Lung (tissue), 16 donors: Measurements from ENCODE around the gene CST7. TPM values are rescaled to one million over a fixed set of nuclear protein-coding genes. Genes with fewer than 3 reads are reported as not detected.

Experiments
- ATAC-seq: fragments of 200-7000 bp; cut with Tn5 transposase; one replicate; pipeline ENCODE4 v1.9.1; 2020; ENCODE audit warnings: moderate number of reproducible peaks; ENCODE audit not compliant: insufficient read depth, low FRiP score
- DNase-seq, 3 donors: peaks; one replicate each; pipeline ENCODE4 v3.0.0-alpha.2; 2013 to 2017
- H3K27ac ChIP-seq, 2 donors: one replicate each; pipeline ENCODE4 v1.5.1; 2013; ENCODE audit warnings: mild to moderate bottlenecking in 2 of 2, moderate library complexity in 2 of 2, control low read depth in 1 of 2, inconsistent platforms in 1 of 2, low read depth in 1 of 2, low read length in 1 of 2
- H3K27me3 ChIP-seq, 3 donors: one replicate each; pipeline ENCODE4 v1.5.1; 2013; ENCODE audit warnings: low read length in 2 of 3; ENCODE audit not compliant: control insufficient read depth in 3 of 3, insufficient read depth in 3 of 3
- H3K36me3 ChIP-seq, 4 donors: one replicate each; pipeline ENCODE4 v1.5.1; 2013; ENCODE audit warnings: low read length in 4 of 4, mild to moderate bottlenecking in 1 of 4, moderate library complexity in 1 of 4; ENCODE audit not compliant: control insufficient read depth in 4 of 4, insufficient read depth in 4 of 4
- H3K4me1 ChIP-seq, 5 donors: one replicate each; pipeline ENCODE4 v1.5.1; 2013; ENCODE audit warnings: low read length in 5 of 5, mild to moderate bottlenecking in 2 of 5, moderate library complexity in 1 of 5; ENCODE audit not compliant: control insufficient read depth in 5 of 5, insufficient read depth in 5 of 5
- H3K4me3 ChIP-seq: one replicate; pipeline ENCODE4 v1.5.1; 2013; ENCODE audit warnings: mild to moderate bottlenecking, control low read depth, moderate library complexity
- H3K9ac ChIP-seq, 2 donors: one replicate each; pipeline ENCODE4 v1.5.1; 2013; ENCODE audit warnings: low read length in 2 of 2, control low read depth in 1 of 2; ENCODE audit not compliant: insufficient read depth in 1 of 2
- H3K9me3 ChIP-seq, 4 donors: one replicate each; pipeline ENCODE4 v1.5.1; 2013; ENCODE audit warnings: low read length in 3 of 4, mild to moderate bottlenecking in 1 of 4, moderate library complexity in 1 of 4; ENCODE audit not compliant: control insufficient read depth in 4 of 4, insufficient read depth in 3 of 4
- CTCF ChIP-seq: IDR thresholded peaks from 2 replicates; pipeline ENCODE4 v1.5.1; 2012; ENCODE audit warnings: mild to moderate bottlenecking; ENCODE audit errors: control extremely low read depth, extremely low read depth
- WGBS, 2 donors: extraction: QIAGEN DNeasy Blood & Tissue Kit; methylation state at CpG; one replicate each; pipeline ENCODE4 v1.1.7; 2013; 5-methylcytosine and 5-hydroxymethylcytosine counted together
- long read RNA-seq, 5 donors: transcript quantifications; one replicate each; lab custom pipeline, GENCODE V29; 2026
- polyA plus RNA-seq, 2 donors: library from polyadenylated mRNA; stranded (reverse); fragments of 200-250 nt; gene quantifications; one replicate each; pipeline ENCODE4 v1.2.1, GENCODE V29; 2013
- total RNA-seq, 2 donors: library from RNA; depleted of rRNA in 1 of 2; stranded (reverse); fragments of >200 nt in 1 of 2; gene quantifications; one replicate each; pipeline ENCODE4 v1.2.1, GENCODE V29; 2014 to 2021
- donor health status: control.
- donor health status: control.
- donor health status: Bipolar disorder and iron deficiency.
- donor health status: healthy.
- donor health status: DM: yes; HTN: yes; CAD: no.

CST7 gene
- total RNA-seq, result 1 to 10 TPM; 4.7 to 5.0 TPM
- polyA plus RNA-seq, result 100 to 1,000 TPM in 1 of 2 donors, 10 to 100 TPM in 1; 11.9 to 119 TPM
- long read RNA-seq, donor 1, partial matches to known transcripts, result 13 of 58 reads
- long read RNA-seq, donor 1, other reads (novel, unspliced or antisense), result 45 of 58 reads
- long read RNA-seq, donor 2, partial matches to known transcripts, result 0 of 1 reads
- long read RNA-seq, donor 2, other reads (novel, unspliced or antisense), result 0 of 1 reads
- long read RNA-seq, donor 3, partial matches to known transcripts, result 0 of 2 reads
- long read RNA-seq, donor 3, other reads (novel, unspliced or antisense), result 0 of 2 reads
- long read RNA-seq, donor 4, result 0 reads
- long read RNA-seq, donor 5, partial matches to known transcripts, result 5 of 49 reads
- long read RNA-seq, donor 5, other reads (novel, unspliced or antisense), result 44 of 49 reads

- Histone ChIP-seq H3K27ac (peak within 1 kb of the TSS in 1 of 2 donors; percentile 73), H3K9me3 (no peaks in the 10 kb centered on the region), H3K27me3 (no peaks in the 10 kb centered on the region), H3K9ac (no peak within 1 kb of the TSS), H3K4me1 (no peaks in the 10 kb centered on the region), H3K36me3 (peaks cover 0 to 5% (median 0%) of the 10 kb centered on the region in 4 donors), H3K4me3 (peak within 1 kb of the TSS; percentile 0)
- ATAC-seq, result no peak
- no peak for TF ChIP-seq CTCF
- WGBS, 2 donors, result 49 to 66% methylated on average over 20 of the region's 20 CpGs
- peak in 1 of 3 donors; percentile 9 for DNase-seq
Observed at GRCh38 chr20:24948939-24949679, at the start of gene CST7. TSS of gene CST7 (plus strand) at chr20:24949269. CDS start at chr20:24949506, 237 bp downstream.

GRCh38 chr20:24906806-24907205 lies 42.3 kb upstream of the CST7 start:
- no peak for DNase-seq
- H3K27ac ChIP-seq, result no peak overlapping the region
- H3K27me3 ChIP-seq, result no peaks in the 10 kb centered on the region
- no peak for ATAC-seq
- no peaks in the 10 kb centered on the region for H3K4me1 ChIP-seq
- H3K9me3 ChIP-seq, result peaks cover 0 to 16% (median 9%) of the 10 kb centered on the region in 4 donors
- WGBS, 2 donors, result 0 to 84% methylated on average over 1 of the region's 1 CpG
- no peaks in the 10 kb centered on the region for H3K36me3 ChIP-seq
- H3K9ac ChIP-seq, result no peak overlapping the region
- TF ChIP-seq CTCF, result no peak
- H3K4me3 ChIP-seq, result no peak overlapping the region

GRCh38 chr20:24908642-24909041 lies 40.4 kb upstream of the CST7 start:
- DNase-seq (no peak), ATAC-seq (no peak)
- no peak overlapping the region for H3K27ac ChIP-seq
- TF ChIP-seq CTCF, result no peak
- H3K4me1 ChIP-seq, result no peaks in the 10 kb centered on the region
- H3K9ac ChIP-seq, result no peak overlapping the region
- no peaks in the 10 kb centered on the region for H3K36me3 ChIP-seq
- H3K4me3 ChIP-seq, result no peak overlapping the region
- WGBS, 2 donors, result 89 to 92% methylated on average over 1 of the region's 1 CpG
- H3K27me3 ChIP-seq, result no peaks in the 10 kb centered on the region
- H3K9me3 ChIP-seq, result peaks cover 0 to 16% (median 9%) of the 10 kb centered on the region in 4 donors
